Stimulated activated CD8-positive, alpha-beta memory T cell treated with anti-CD3 and anti-CD28 coated beads, Interleukin-7, amount 100 ng/mL, for 4 hours (primary cell): ENCODE results near the gene KRT81.
A peak's percentile ranks its signal among the peaks of the same experiment; 100 is the strongest.

Experiments used
- DNase-seq, 2 donors: peaks; one replicate each; pipeline ENCODE4 v3.0.0-alpha.2; 2020; ENCODE audit warnings: low read depth in 2 of 2

The KRT81 gene

GRCh38 chr12:52291267-52291935, at the start of gene KRT81:
Gene KRT81, minus strand, starts transcription at chr12:52291534. Its CDS starts 69 bp downstream, at chr12:52291465.
- DNase-seq, result no peak

GRCh38 chr12:52338241-52338960, 47.1 kb upstream of the KRT81 start:
- no peak for DNase-seq

GRCh38 chr12:52337054-52337453, 45.7 kb upstream of the KRT81 start:
- no peak for DNase-seq

GRCh38 chr12:52336641-52337040, 45.3 kb upstream of the KRT81 start:
- no peak for DNase-seq

GRCh38 chr12:52335598-52336262, 44.4 kb upstream of the KRT81 start:
- DNase-seq, result no peak

- DNase-seq, result no peak
Measured at GRCh38 chr12:52334185-52334584, 42.9 kb upstream of the KRT81 start.

- DNase-seq, result no peak
Measured at GRCh38 chr12:52333321-52333720, 42.0 kb upstream of the KRT81 start.

GRCh38 chr12:52332381-52332780, 41.0 kb upstream of the KRT81 start:
- DNase-seq, result no peak

GRCh38 chr12:52331833-52332232, 40.5 kb upstream of the KRT81 start:
- DNase-seq, result no peak

GRCh38 chr12:52331039-52331438, 39.7 kb upstream of the KRT81 start:
- no peak for DNase-seq

GRCh38 chr12:52327830-52328500, 36.6 kb upstream of the KRT81 start:
- DNase-seq, result no peak

- DNase-seq, result peak; percentile 67 to 73
Measured at GRCh38 chr12:52327052-52327829, 35.9 kb upstream of the KRT81 start.

- DNase-seq, result no peak
Measured at GRCh38 chr12:52324153-52324444, 32.8 kb upstream of the KRT81 start.

GRCh38 chr12:52323416-52324152, 32.2 kb upstream of the KRT81 start:
- DNase-seq, result no peak

GRCh38 chr12:52323001-52323400, 31.7 kb upstream of the KRT81 start:
- DNase-seq, result no peak

GRCh38 chr12:52322069-52322468, 30.7 kb upstream of the KRT81 start:
- DNase-seq, result no peak

- no peak for DNase-seq
Measured at GRCh38 chr12:52321418-52321817, 30.1 kb upstream of the KRT81 start.

GRCh38 chr12:52320784-52321400, 29.6 kb upstream of the KRT81 start, which contains the start of gene KRT83:
Gene KRT83, minus strand, starts transcription at chr12:52321398. Its CDS starts 63 bp downstream, at chr12:52321335.
- no peak for DNase-seq

- no peak for DNase-seq
Measured at GRCh38 chr12:52319097-52319496, 27.8 kb upstream of the KRT81 start.

- DNase-seq, result no peak
Measured at GRCh38 chr12:52318241-52318990, 27.1 kb upstream of the KRT81 start.
